RPMI7951 (cell line): ENCODE measurements around the gene RASGEF1B. TPM values are rescaled to one million over a fixed set of nuclear protein-coding genes. Genes with fewer than 3 reads are reported as not detected.
"Not testable (repeated sequence)": the region's sequence is repeated elsewhere in the genome, so short reads cannot be mapped to it uniquely, and the experiment has no call there.

Experiments
- DNase-seq: peaks from one replicate; pipeline ENCODE4 v3.0.0-alpha.2; 2012; ENCODE audit warnings: low read depth
- total RNA-seq: library from RNA; depleted of rRNA; stranded (reverse); fragments of >200 nt; shearing (Covaris generic); gene quantifications from 2 replicates; pipeline ENCODE4 v1.2.3, GENCODE V29; 2014

The RASGEF1B gene
- total RNA-seq, 1 experiment from 2014 or later: not detected

DNA sequence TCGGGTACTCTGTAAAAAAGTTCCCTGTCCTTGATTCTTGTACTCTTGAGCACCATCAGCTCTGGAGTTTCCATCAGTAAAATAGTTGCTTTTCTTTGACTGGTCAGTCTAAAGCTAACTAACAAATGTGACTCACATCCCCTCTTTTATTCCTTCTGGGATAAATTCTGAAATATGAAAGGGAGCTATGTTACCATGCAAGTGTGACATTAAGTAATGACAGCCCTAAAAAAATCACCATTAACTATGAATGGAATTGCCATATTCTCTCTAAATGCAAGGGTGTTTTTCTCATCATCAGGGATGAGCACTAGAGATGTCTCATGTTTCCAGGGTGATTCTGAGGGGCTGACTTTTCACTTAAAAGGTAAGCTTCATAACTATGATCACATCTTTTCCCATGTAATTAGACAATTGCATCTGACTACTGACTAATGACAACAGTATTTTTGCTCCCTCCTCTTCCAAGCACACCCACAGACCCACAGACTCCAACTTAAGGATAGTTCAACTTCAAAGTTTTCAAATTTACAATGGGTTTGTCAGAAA, 26.9 kb upstream of the RASGEF1B start:
- DNase-seq: no peak

DNA sequence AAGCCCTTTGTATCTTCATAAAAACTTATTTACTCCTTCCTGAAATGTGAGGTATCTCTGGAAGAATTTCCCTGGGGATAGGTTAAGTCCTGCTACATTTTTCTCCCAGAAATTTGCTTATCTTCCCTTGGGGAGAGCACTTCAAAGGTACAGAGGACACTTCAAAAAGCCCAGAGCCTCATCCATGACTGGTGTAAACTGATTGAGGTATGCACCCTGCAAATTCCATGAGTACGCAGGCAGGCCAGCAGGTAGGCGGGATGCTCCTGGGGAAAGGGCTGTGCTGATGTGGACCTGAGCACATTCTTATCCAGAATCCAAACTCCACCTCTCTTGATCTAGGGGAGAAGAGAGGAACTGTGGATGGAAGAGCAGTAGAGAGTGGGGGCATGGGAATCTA, 26.3 kb upstream of the RASGEF1B start:
- DNase-seq: no peak

DNA sequence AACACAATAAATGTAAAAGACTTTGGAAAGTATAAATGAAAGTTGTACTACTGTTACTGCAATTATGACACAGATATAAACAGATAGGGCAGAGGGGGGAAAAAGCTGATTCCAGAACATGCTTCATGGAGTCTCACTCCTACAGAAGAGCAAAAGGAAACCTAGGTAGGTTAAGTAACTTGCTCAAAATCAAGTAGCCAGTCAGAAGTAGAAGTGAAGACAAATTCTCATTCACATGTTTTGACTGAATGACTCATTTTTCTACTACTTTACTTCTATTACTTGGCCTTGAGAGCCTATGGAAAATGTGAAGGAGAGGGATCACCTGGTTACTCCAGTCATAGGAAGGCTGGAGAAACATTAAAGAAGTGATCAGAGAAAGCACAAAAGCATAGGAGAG, 23.6 kb upstream of the RASGEF1B start:
- no peak for DNase-seq

DNA sequence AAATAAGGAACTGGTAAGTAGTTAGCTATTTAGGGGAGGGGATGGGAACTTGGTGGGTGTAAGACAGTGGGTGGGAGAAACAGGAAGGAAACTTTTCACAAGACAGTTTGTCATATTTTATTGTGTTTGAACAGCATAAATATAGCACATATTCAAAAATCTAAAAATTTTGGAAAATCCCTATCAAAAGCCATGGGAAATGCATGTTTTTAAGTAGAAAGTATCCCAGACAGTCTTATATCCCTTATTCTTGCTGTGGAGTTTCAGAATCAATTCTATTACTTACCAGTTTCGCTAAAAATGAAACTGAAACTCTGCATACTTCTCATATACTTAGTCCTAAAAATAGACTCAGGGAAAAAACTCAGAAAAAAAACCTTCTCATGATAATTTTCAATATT, 22.3 kb upstream of the RASGEF1B start:
- no peak for DNase-seq

DNA sequence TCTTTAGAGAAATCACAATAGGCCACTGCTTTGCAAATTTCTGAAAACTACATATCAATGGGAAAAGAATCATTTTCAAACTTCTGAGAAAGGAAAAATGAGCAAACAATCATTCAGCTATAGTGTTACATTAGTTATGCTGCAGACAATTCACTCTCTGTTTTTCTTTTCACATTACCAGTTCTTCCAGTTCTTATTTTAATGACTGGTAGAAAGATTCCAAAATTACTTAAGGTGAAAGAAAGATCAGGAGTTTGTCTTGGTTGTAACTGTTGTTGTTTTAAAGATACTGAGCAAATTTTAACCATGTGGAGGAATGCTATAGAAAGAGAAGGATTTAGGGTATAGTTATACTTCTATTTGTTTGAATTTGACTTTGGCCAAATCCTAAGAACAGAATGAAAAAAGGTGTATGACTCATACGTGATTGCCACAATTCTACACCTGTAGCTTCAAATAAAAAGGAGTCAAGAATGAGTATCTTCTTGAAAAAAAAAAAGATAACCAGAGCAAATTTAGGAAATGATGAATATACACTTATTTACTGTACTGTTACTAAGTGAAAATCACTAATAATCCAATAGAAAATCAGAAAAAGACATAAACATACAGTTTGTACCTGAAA, 21.0 kb upstream of the RASGEF1B start:
- DNase-seq: no peak

DNA sequence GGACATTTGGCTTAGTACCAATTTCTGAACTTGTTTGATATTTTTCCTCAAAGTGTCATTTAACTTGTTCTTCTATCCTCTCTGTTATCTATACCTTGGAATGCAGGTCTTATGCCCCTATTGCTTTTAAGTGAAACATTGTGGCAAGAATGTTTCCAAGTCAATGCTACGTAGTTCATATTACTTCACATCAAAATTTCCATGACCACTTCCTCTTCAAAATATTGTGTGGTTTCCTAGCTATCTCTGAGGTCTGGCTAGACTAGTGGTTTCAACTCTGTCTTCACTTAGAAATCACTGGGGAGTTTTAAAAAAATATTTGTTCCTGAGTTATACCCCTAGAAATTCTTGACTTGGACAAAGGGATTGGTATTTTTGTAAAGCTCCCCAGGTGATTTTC, 20.2 kb upstream of the RASGEF1B start:
- no peak for DNase-seq

DNA sequence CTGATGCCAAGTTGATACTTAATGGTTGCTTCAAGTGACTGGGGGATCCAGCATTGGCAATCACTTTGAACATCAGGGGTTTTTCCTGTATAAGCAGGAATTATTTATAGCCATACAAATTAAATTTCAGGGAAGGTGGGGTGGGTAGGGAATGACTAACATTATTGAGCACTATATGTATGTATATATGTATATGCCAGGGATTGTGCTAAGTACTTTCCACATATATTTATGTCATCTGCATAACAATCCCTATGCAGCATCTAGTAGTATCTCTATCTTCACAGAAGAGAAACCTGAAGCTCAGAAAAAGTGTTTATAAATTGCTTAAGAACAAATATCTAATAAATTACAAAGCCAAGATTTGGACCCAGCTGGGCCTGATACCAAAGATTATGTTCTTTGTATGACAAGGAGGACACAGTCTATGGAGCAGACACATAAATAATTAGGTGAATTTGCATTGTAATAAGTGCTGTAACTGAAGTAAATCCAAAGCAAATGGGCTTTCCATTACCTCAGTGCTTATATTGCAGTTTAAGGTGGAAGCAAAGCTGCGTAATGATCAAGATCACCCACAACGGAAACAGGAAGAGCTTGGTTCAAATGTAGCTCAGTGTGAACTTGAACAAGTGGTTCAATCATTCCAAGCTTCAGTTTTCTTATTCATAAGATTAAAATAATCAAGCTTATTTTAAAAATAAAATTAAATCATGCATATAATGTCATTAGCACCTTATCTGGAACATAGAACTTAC, 18.9 kb upstream of the RASGEF1B start:
- DNase-seq: no peak

DNA sequence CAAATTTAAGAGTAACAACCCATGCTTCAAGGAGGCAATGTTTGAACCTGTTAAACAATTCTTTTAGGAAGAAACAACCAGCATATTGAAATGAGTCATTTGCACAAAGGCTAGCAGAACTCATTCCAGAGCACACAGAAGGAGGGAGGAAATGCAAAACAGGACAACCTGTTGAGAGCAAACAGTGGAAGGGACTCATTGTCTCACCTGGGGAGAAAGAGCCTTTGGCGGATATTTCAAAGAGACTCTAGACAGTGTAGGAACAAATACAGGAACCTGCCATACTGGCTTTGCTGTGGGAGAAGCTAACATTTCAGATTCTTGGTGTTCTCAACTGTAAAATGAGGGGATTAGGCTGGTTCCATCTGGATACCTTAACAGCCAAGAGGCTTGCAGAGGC, 14.8 kb upstream of the RASGEF1B start:
- no peak for DNase-seq

DNA sequence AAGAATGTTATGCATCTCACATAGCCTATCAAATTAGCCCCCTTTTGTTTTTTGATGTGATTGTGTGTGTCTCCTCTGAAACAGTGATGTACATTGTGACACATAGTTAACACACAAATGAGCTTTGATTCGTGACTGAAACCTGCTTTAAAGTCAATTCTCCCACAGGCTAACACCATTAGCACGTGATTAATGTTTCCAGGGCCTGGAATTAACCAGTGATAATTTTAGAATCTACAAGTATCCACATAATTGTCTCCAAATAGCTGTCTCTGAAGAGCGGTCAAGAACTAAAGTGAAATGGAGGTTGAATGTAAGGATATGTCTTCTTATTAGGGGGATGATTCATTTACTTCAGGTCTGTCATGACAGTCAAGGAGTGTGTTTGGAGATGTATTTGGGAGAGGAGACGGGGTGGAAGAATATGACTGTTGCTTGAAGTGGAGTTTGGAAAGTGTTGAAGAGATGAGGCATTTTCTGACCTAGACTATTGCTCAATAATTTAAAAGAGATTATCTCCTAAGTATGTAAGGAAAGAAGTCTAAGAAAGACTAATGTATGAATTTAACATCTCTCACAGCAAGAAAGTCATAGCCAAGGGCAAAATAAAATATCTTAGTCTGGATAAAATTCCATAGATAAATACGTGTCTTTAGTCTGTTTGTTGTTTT, 13.7 kb upstream of the RASGEF1B start:
- no peak for DNase-seq

DNA sequence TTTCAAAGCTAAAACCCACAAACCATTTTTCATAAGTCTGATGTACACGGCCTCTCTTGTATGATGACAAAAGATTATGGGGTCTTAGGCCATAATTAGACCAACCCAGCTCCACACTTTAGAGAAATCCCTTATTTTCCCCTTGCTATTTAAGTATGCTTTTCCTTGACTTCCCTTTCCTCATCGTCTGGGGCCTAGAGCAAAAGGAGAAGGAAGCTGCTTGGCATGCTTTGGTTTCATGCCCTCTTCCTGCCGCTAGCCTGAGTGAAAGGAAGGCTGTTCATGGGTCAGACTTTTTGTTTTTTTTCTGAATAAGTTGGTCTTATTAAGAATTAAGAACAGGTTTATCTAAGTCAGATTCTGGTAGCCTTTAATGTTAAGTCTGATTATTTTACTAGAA, 10.6 kb upstream of the RASGEF1B start:
- DNase-seq: no peak

DNA sequence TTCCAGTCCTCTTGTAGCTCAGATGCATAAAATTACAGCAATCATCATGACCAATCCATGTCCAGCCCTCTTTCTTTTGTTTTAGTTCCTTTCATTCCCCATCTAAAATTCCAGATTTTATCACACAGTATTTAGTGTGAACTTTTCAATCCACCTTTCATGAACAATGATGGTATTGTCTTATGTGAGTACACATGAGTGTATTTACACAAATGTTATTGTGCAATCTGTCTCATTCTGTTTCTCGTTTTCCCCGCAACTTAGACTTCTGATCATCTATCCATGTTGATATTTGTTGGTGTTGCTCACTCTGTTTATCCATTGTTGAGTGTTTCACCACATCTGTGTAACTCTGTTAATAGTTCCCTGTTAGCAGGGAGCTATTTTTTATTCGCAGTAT, 9.4 kb upstream of the RASGEF1B start:
- DNase-seq: no peak

DNA sequence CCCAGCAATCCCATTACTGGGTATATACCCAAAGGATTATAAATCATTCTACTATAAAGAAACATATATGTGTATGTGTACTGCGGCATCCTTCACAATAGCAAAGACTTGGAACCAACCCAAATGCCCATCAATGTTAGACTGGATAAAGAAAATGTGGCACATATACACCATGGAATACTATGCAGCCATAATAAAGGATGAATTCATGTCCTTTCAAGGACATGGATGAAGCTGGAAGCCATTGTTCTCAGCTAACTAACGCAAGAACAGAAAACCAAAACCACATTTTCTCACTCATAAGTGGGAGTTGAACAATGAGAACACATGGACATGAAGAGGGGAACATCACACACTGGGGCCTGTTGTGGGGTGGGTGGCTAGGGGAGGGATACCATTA, 7.9 kb upstream of the RASGEF1B start:
- DNase-seq: not testable (repeated sequence)

DNA sequence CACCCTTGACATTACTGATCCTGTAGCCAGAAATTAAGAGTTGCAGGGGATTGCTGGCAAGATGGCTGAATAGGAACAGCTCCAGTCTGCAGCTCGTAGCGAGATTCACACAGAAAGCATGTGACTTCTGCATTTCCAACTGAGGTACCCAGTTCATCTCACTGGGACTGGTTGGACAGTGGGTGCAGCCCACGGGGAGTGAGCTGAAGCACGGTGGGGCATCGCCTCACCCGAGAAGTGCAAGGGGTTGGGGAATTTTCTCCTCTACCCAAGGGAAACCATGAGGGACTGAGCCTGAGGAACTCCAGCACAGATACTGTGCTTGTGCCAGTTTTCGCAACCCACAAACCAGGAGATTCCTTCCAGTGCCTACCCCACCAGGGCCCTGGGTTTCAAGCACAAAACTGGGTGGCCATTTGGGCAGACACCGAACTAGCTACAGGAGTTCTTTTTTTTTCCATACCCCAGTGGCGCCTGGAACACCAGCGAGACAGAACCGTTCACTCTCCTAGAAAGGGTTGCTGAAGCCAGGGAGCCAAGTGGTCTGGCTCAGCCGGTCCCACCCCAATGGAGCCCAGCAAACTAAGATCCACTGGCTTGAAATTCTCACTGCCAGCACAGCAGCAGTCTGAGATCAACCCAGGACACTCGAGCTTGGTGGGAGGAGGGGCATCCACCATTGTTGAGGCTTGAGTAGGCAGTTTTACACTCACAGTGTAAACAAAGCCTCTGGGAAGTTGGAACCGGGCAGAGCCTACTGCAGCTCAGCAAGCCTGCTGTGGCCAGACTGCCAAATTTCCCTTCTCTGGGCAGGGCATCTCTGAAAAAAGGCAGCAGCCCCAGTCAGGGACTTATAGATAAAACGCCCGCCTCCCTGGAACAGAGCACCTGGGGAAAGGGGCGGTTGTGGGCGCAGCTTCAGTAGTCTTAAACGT, 1.9 kb upstream of the RASGEF1B start:
- not testable (repeated sequence) for DNase-seq

DNA sequence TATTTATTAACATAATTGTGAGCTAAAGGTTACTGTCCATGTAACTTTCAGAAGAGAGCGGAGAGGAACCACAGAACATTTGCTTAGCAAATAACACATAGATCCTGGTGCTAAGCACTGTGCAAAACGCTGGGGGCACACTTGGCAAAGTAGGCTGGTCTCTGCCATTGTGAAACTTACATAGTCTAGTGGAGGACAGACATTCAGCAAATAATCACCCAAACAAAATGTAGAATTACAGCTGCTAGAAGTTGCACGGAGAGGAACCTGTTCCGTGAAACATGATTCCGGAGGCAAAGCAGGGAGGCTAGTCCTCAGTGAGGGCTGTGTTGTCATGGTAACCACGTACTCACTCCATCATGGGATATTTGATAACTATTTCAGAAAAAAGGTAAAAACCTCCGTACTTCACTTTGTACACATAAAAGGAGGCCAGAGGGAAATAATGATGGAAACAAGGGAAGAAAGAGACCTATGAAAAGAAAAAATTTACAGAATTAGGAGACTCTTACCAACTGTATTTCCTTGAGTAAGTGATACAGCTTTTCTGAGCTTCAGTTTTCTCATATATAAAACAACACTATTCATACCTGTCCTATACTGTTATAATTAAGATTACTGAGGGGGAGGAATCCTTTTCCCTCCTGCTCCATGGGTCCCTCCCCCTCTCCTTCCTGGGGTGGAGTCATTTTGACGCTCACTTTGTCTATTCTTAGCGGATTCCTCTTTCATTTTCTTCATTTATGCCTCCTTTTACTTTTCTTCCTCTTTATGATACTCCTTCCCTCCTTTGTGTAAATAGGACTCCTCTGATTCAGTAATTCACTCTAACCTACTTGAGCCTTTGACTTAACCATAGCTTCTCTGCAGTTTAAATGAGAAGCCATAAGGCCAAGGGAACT, 825 bp upstream of the RASGEF1B start:
- peak; percentile 3 for DNase-seq

DNA sequence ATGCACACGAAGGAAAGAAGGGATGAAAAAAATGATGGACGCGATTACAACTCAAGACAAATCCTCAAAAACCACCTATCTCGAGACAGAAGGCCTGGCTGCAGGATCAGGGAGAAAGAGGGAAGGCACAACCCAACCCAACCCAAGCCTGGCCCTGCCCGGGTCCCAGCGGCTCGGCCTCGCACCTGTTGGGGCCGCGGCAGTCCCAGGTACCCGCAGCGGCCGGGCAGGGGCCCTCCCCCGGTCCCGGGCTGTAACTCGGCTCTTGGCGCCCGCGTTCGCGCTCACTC, 464 bp downstream of the RASGEF1B start:
- no peak for DNase-seq

DNA sequence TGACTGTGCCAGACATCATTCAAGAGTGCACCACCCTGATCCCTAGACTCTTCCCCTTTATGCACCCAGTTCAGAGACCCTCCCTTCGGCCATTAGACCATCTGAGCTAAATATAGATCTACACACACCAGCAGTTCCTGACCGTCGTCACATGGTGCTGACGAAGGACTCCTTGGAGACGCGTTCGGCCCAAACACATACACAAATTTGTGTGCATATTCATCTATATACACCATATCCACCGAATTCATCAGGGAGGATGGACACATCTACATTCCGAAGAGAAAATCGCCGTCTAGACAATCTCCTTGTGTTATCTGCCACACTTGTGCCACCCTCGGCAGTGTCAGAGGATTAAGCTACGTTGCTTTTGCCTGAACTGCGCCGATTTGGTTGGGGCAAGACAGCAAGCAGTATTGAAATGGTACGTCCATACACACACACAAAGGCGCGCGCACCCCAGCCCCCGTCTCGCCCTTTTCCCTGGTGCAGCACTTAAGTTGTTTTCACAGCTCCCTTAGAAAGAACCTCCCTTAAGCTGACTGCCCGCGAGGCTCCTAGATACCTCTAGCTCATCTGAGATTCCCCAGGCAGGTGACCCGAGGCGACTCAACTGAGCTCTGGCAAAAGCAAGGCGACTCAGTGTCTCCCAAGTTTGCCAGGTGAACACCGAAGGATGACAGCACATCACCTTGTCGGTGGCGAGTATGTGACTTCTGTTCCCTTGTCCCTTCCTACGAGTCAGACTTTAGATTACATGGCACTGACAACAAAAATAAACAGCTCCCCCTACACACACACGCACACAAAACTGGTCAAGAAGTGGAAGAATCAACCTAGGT, 1.0 kb downstream of the RASGEF1B start:
- no peak for DNase-seq

DNA sequence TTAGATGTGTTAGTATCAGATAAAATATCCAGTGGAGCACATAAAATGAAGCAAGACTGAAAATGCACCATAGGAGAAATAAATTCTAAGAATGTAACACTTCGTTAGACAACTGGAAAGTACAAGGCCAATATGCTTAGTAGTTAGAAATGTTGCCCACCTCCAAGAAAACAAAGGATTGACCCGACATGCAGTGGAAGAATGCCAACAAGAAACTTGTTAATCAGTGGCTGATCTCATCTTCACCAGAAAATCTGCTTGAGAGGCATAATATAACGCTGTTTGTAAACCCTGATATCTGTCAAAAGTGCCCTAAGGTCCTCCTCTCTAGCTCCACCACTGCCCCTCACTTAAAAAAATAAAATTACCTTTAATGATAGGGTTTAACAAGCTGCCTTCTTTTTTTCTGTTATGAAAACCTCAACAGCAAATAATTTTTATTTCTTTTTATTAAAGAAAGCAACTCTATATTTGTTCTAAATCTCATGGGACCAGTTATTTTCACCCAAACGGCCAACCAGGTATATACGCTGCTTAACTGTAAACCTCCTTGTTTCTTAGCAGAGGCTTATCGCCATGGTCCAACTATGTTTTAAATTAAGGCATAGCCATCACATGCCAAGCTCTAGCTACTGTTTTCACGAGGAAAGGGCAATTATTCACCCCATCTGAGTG, 1.8 kb downstream of the RASGEF1B start:
- DNase-seq: no peak

DNA sequence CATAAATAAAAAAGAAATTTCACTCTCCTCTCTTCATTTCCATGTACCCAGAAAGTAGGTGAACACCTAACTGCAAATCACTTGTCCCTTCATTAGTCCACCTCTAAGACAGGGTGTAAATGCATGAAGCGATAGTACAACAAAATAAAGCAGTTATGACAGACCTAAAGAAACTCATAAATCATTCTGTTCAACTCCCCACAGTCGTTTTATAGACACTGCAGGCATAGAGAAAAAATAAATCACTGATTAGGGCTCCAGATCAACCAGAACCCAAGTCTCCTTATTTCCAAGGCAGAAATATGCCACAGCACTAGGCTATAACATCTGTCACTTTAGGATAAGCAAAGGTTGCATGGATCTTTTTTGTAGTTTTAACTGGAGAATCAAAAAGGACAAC, 3.0 kb downstream of the RASGEF1B start:
- DNase-seq: no peak

DNA sequence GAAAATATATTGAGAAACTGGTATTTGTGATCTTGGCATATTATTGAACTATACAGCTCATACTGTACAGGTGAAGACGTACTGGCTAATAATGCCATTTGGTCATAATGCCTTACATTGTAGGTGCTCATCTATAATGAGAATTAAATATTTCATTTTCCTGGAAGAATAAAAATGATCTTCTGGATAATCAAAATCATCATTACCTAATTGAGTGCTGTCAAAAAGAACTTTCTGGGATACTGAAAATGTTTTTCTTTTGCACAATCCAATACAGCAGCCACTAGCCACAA, 4.1 kb downstream of the RASGEF1B start:
- no peak for DNase-seq
